Measurements from ENCODE around the gene NUP210L.

GRCh38 chr1:154157520-154158306 is 2.8 kb upstream of the NUP210L start:
- TF ChIP-seq CTCF (IDR thresholded peaks at IDR 0.05; ENCODE audit: insufficient read depth, low read depth, low read length), result no peak
- TF ChIP-seq EZH2 (IDR thresholded peaks at IDR 0.05; ENCODE audit: insufficient read depth, low read length), result no peak
